Stimulated activated CD4-positive, alpha-beta T cell treated with anti-CD3 and anti-CD28 coated beads, Interleukin-1b, Interleukin-23, amount 100 ng/mL, for 24 hours (primary cell): Measurements from ENCODE around the gene PCCA.
"Not testable (repeated sequence)": the region's sequence is repeated elsewhere in the genome, so short reads cannot be mapped to it uniquely, and the experiment has no call there.

Experiments
- DNase-seq, 4 experiments: peaks; one replicate each; pipeline ENCODE4 v3.0.0-alpha.2; 2020; ENCODE audit warnings: low read depth in 4 of 4, low spot score in 1 of 4

Gene PCCA

DNA sequence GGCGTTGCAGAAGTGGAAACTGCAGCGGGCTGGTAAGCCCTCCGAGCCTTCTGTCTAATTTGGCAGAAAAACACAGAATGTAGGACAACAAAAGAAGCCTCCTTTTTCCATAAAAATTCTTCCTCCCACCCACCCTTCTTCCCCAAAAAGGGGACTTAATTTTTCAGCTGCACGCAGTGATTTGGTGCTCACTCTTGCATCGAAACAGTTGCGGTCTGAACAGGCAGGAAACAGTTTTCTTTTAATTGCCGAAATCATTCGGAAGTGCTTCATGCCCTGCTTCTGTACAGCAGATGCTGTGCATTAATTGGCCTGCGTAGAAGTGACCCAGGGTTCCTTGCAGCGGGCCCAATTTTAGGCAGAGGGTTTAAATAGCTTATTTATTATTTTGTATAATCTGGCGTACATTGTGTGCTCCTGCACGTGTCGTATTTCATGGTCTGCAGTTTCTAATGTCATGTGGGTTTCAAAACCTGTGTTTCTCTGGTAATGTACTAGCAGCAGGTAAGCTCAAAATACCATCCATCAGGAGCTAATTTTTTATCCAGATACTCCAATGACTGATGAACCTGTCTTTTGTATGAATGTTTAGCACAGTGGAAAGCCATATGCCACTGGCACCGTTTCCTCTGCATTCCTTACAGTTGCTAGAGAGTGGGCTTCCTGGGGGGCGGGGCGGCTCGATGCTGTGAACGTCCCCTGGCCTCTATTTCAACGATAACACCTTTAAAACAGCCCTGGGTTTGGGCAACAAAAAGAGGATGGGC lies 433.1 kb downstream of the PCCA start:
- no peak for DNase-seq

DNA sequence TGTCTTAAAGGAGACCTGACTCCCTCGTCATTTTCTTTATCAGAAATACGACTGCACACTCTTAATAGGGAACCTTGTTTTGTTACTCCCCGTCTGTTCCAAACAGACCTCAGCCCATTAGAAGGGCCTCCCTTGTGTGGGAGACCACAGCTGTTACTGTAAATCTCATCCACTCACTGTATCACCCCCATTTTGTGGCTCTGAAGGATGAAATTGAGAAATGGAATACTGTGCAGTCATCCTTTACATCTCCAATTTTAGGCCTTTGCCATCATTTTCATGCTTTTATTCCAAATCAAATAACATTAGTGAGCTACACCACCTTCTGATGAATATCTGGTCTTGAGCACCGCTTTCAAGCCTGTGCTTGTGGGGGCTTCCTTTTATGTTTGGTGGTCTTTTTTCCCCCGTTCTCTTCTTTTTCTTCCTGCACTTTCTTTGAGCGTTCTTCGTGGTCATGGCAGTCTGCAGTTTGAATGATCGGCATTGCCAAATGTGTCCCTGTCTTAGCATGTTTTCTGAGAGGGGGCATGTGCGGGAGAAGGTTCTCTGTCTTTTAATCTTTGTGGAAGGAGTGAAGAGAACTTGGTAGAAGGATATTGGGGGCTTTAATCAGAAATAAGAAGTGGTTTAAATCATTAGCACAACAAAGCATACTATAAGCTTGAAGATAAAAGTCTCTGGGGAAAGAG lies 433.9 kb downstream of the PCCA start:
- DNase-seq = no peak

DNA sequence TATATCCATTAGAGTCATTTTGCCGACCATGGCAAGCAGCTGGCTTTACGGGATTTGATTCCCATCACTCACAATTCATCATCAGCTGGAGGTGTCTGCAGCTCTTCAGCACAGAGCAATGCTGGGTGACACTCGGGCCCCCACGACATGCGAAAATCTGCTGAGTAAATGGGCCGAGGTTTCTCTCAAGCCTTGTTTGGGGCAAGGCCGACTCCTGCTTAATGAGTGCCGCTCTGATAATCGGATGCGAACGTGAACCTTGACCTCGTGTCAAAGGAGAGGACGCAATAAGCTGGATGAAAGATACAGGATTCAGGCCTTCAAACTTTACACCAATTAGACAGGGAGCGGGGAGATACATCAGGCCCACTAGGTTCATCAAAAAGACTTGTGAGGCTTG lies 434.5 kb downstream of the PCCA start:
- no peak for DNase-seq

DNA sequence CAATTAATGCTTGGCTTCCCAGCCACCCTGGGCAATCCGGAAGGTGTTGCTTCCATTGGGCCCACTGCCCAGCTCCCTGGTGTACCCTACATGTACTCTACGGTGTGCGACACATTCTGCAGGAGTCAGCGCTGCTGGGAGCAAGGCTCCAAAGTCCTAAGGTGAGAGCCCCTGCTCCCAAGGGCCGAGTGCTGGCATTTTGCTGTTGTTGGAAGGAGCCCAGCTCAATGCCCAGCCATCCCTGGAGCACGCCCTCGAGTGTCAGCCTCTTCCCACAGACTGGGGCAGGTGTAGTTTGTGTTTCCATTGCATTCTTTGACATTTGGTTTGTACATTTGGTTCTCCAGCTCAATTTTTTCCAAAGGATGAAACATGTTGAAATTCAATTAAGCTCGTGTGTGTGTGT lies 435.1 kb downstream of the PCCA start:
- DNase-seq = no peak

DNA sequence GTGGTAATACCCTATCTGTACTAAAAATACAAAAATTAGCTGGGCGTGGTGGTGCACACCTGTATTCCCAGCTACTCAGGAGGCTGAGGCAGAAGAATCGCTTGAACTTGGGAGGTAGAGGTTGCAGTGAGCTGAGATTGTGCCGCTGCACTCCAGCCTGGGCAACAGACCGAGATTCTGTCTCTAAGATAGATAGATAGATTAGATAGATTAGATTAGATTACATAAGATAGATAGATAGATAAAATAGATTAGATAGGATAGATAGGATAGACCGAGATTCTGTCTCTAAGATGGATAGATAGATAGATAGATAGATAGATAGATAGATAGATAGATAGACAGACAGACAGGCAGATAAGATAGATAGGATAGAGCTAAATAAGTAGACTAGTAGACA lies 435.8 kb downstream of the PCCA start:
- DNase-seq = not testable (repeated sequence)

DNA sequence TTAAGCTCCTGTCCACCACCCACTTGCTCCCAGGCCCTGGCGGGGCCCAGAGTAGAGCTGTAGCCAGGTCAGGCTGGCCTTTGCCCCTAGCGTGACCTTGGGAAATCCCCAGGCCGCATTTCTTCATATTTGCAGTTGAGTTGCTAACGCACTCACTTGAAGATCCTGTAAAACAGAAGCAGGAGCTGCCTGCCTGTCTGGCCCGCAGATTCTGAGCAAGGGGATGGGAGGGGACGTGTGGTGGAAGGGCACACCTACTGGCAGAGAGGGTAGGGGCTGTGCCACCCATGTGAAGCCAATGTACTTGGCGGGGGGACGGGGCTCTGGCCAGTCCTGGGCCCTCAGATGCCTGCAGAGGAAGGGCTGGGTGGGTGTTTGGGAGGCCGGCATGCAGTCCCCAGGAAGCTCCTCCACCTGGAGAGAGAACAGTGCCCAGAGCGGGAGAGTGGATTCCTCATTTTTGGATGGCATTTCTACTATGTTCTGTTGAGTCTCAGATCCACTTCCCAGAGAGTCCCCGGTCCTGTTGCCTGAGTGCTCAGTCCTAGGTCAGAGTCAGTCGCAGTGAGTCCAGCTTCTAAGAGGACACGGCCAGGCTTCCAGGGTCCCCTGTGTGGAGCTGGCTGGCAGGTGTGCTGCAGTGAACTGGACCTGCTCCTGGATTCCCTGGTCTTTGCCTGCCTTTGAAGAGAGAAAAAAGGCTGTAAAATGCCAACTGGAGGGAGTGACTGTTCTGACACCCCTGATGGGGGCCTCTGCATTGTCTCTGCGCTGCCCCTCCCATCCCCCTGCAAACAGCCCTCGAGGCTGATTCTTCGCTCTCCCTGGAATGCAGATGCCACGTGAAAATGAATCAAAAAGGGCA lies 436.8 kb downstream of the PCCA start:
- no peak for DNase-seq

DNA sequence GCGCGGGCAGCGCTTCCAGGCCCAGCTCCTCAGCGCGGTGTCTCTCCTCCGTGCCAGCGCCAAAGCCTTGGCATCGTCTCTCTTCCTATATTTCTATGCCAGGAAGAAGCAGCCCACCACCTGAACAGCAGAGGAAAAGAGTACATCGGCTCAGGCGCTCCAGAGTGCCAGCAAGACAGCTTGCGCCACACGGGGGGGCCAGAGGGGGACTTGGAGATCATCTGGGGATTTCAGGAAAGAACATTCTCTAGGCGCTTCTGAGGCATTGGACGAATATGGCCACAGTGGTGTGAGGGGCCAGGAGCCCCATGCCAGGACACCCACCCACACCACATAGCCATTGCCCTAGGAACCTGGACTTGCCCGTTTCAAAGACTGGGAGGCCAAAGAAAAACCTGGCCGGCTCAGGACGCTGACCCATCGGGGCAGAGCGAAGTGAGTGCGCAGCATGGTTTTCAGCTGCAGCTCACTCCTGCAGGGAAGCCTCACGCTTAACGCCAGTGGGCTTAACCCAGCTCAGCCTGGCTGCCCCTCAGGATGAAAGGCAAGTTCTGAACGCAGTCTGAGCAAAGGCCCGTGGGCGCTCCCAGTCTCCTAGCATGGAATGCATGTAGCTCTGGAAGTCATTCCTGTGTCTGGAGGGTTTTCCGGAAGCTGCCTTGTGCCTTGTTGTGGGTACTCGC lies 437.6 kb downstream of the PCCA start:
- no peak for DNase-seq

DNA sequence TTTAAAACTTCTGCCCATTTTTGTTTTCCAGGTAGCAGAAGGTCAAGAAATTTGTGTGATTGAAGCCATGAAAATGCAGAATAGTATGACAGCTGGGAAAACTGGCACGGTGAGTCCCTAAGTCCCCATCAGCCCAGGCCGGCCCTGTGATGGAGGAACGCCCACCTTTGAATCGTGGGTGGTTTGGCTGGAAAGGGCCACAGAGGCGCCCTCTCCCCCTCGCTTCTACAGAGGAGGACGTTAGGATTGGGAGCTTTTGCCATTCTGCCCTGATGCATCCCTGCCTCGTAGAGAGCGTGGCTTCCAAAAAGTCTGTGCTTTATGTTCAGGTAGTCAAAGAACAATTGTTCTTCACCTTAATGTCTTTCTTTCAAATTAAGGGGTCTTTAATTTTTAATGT lies 438.8 kb downstream of the PCCA start:
- no peak for DNase-seq

DNA sequence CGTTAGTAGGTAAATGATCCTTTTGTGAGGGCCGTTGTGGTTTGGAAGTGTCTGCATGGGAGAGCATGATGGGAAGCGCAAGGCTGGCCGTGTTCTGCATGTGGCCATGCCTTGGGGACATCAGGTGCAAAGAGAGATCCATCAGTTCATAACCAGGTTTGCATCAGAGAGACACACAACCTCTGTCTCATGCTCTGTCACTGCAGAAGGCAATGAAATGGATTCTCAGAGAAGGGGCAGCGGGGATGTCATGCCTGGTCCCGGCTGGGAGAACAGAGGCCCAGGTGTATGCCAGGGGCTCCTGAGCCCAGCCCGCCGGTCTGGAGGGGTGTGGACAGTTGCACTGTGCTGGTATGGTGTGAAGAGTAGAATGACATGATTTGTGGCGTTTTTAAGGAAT lies 439.5 kb downstream of the PCCA start:
- no peak for DNase-seq

DNA sequence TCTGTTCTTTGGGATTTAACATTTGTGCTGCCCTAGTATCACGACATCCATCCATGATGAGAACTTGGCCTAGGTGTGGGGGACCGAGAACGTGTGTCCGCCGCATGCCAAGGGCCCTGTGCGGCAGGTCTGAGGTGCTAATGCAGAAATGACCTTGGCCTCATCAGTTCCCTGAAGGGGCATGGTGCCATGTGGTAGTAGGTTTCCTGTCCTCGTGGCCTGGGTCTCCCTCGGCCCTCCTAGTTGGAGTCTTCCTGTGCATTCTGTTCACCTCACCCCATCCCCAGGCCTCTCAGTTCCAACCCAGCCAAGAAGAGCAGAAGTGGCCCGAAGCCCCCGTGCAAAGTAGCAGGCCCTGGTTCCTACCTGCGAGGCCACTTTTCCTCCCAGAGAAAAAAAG lies 439.9 kb downstream of the PCCA start:
- DNase-seq = no peak

DNA sequence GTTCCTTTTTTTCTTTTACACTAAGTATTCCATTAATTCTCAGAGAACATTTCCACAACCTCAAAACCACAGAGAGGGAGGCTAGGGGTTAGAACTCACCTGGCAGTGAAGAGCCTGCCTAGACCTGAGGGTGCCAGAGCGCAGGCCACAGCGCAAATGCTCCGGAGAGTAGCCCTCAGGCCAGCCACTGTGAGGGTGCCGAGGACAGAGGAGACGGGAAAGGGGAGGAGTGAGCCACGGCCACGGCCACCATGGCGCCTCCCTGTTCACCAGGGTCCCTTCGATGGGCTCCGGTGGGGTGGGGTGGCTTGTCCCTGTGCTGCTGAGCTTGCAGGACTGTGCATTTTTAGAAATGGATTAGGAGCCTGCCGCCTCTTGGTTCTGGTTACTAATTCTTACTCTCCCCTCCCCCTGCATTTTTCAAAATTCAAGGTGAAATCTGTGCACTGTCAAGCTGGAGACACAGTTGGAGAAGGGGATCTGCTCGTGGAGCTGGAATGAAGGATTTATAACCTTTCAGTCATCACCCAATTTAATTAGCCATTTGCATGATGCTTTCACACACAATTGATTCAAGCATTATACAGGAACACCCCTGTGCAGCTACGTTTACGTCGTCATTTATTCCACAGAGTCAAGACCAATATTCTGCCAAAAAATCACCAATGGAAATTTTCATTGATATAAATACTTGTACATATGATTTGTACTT lies 440.9 kb downstream of the PCCA start:
- no peak for DNase-seq

DNA sequence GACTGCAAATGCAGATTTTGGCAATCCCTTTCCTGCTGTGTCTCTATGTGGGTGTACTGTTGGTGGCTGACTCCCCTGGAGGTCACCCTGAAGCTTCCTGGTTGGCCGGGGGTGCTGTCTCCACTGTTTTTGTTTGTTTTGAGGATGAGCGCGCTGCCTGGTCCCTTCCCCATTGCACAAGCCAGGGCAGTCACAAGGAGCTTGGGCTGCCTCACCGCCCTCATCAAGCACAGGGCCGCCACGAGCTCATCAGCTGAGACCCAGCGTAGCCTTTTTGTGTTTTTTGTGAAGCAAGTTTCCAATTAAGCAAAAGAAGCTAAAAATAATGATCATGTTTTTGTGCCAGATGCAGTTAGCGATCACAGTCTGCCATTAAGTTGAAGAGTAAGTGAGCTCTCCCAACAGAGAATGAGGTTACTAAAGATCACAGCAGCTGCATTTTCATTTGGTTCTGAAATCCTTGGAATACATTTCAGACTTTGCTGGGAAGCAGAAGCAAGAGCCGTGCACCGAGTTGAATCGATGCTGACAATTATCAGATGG lies 441.8 kb downstream of the PCCA start:
- no peak for DNase-seq

DNA sequence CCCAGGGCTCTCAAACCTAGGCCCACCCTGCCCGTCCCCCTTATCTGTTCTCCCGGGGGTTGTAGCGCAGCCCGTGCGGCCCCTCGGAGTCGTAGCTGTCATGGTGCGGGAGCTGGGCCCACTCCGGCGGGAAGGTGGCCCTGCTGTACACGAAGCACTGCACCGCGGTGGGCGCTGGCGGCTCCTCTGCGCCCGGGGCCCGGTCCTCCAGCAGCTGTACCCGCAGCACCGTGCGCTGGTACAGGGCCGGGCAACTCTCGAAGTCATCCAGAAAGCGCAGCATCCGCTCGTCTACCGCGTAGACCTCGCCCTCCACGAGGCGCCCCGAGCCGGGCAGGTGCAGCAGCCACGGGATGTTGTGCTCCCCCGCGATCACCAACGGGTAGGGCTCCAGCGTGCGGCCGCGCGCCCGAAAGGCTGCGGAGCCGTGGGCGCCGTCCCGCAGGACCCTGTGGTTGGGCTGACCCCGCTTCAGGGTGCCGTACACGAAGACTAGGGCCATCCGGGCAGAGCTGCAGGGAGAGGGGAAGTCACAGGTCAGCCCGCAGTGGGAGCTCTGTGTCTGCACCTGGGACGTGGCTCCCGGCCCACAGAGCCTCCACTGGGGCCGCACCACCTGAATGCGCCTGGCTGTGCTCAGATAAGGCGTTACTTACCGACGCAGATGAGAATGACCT lies 443.3 kb downstream of the PCCA start:
- no peak for DNase-seq

DNA sequence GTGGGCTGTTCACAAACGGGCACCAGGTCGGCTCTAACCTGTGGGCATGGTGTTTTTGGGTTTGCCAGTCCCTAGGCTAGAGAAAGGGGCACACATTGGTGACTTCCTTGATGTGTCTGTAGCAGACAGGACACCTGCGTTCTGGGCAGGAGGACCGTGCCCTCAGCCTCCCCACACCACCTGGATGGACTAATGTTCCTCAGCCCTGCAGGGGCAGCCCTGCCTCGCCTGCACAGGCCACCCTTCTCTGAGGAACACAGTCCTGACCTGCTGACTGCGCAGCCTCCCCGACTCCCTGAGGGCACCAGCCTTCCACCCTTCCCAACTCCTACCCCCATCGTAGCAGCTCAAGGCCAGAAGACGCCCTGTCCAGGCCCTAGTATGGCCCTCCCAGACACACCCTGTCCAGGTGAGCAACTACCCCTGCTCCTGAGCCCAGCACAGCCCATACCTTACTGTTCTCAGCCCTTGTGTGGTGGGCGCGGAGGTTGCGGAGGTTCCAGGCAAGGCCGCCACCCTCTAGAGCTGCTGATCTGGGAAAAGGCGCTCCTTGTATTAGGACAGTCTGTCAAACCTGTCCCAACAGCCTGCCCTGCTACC lies 444.0 kb downstream of the PCCA start:
- DNase-seq = no peak

DNA sequence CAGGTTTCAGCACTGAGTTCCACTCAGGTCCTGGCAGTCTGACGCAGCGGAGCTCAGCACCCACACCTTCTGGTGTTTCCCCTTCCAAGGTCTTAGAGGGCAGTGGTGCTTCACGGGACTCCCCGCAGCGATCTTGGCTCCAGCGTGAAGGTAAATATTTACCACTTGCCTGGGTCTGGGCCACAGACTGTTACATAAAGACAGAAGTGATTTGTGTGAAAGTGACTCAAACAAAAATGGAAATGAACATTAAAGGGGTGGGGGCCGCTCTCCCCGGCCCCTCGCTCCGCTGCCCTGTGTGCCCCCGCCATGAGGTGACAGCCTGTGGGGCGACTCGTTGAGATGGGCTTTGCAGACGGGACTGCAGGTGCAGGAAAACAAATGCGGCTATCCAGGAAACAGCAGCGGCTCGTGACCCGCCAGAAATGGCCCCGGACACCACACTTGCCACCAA lies 444.7 kb downstream of the PCCA start:
- DNase-seq = no peak

DNA sequence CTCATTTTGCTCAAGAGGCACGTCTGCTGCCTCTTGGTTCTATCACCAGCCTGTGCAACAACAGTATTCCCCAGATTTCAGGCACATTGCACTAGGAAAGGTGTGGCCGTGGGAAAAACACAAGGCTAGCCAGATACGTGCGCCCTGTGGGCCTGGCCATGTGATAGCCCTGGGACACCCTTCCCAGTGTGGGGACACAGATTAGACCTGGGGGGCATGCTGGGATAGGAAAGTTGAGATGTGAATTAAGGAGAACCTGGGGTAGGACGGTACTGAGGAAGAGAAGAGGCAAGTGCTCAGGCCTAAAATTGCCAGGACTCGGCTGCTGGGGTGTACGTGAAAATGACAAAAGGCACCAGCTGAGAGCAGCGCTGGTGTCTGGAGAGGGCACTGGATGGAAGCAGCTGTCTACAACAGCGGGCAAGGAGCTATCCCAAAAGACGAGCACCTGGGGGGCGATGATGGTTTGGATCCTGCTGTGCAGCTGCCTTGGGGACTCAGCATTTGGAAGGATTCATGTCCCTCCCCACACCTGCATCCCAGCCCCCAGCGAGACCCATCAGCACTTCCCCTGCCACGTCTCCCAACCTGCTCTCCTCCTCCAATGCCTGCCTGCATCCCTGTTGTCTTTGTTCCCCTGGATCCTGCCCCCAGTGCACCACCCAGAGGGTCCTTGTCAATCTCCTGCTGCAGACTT lies 445.4 kb downstream of the PCCA start:
- DNase-seq = no peak

DNA sequence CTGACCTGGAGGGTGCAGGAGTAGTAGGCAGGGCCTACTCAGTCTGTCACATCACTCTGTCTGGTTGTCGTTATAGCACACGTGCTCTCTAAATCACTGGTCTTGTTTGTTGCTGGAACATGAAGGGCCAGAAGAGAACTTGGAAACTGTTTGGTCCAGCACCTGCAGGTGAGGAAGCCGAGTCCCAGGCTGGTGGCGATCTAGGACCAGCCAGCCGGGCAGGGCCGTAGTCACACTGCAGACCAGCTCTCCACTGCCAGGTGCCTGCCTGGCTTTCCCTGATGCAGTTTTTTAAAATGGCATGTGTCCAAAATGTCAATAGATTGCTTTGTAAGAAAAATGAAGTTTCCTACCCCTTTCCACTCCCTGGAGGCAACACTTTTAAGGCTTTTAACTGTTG lies 446.0 kb downstream of the PCCA start:
- no peak for DNase-seq

DNA sequence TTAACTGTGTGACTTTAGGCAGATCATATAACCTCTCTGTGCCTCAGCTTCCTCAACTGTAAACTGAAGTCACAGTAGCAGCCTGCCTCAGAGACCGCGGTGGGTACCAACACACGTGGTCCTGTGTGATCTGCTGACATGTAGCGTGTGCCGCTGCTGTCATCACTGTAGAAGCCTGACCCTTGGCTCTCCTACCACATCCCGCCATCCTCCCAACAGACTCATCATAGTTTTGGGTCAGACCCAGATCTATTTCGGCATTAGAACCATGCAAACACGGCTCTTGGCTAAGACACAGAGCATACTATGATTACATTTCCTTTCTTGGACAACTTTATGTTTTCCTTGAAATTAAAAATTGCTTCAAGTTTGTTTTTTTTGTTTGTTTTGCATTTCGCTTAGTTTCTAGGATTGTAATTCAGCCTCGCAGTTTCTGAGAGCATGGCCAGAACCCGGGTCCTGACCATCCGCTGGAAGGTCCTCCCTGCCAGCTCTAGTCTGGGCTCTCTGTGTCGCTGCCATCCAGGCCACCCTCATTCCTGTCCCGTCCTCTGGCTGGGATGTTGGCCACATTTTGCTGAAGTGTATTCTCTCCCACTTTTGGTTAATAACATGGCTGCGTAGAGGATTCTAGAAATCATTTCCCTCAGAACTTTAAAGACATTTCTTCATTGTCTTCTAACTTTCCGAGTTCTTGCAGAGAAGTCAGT lies 446.7 kb downstream of the PCCA start:
- no peak for DNase-seq
